Stomach (tissue), 4 donors: ENCODE data around the gene INSM2.

ENCODE experiments used
- EP300 ChIP-seq: sonication (generic); formaldehyde crosslinking; IDR thresholded peaks from one replicate; pipeline ENCODE4 v1.6.1; 2017; ENCODE audit warnings: antibody characterized with exemption
- POLR2A ChIP-seq, 4 donors: fragments of 450-650 bp; IDR thresholded peaks; one replicate each; pipeline ENCODE4 v1.6.1; 2016; ENCODE audit warnings: antibody characterized with exemption in 4 of 4, control low read depth in 2 of 4, mild to moderate bottlenecking in 1 of 4, moderate library complexity in 1 of 4
- POLR2AphosphoS5 ChIP-seq, 3 donors: sonication (generic); formaldehyde crosslinking; IDR thresholded peaks; one replicate each; pipeline ENCODE4 v1.6.1; 2016; ENCODE audit warnings: antibody characterized with exemption in 3 of 3
- TF ChIP-seq, protein P1 (sequence below), 7 experiments: fragments of 450-650 bp in 4 of 7; fragments of 200-600 bp in 3 of 7; sonication (generic) in 3 of 7; IDR thresholded peaks; one replicate each; pipeline ENCODE4 v1.5.1; 2016 to 2019; ENCODE audit warnings: antibody characterized with exemption in 7 of 7, control low read depth in 2 of 7, mild to moderate bottlenecking in 1 of 7

DNA sequence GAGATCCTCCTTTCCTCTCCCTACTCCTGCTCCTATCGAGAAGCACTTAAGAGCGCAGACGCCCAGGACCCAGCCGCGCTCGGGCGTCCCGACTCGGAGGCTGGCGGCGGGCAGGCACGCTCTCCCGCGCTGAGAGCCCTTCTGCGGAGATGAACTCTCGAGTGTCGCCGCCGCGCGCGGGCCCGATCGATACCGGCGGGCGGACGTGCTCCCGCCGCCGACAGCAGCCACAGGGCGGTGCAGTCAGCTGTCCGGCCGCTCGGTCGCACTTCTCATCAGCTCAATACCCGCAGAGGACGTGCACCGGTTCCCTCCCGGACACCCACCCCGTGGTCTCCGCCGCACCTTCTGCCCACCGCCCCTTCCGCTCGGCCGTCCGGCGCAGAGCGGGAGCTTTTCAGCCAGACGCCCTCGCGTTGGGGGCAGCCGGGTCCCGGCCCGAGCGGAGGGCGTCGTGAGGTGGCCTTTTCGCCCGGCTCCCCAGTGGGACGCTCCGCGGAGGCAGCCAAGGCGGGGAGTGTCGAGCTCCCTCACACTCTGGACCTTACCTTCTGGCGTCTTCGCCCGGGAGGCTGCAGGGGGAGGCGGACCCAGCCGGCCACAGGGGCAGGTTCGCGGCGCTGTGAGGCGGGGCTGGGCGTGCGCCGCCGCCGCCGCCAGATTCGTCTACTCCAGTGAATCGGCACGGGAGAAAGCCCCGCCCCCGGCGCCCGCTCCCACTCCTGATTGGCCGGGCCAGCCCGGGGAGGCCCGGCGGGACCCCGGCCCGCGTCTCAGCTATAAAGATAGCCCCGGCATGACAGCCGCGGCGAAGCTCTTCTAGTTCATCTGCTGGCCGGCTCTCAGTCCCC, at the start of gene INSM2:
- TF ChIP-seq, protein P1, sequence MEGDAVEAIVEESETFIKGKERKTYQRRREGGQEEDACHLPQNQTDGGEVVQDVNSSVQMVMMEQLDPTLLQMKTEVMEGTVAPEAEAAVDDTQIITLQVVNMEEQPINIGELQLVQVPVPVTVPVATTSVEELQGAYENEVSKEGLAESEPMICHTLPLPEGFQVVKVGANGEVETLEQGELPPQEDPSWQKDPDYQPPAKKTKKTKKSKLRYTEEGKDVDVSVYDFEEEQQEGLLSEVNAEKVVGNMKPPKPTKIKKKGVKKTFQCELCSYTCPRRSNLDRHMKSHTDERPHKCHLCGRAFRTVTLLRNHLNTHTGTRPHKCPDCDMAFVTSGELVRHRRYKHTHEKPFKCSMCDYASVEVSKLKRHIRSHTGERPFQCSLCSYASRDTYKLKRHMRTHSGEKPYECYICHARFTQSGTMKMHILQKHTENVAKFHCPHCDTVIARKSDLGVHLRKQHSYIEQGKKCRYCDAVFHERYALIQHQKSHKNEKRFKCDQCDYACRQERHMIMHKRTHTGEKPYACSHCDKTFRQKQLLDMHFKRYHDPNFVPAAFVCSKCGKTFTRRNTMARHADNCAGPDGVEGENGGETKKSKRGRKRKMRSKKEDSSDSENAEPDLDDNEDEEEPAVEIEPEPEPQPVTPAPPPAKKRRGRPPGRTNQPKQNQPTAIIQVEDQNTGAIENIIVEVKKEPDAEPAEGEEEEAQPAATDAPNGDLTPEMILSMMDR (IDR thresholded peaks at IDR 0.05), result no peak
- TF ChIP-seq POLR2A (IDR thresholded peaks at IDR 0.05) (no peak), EP300 (no peak), POLR2AphosphoS5 (IDR thresholded peaks at IDR 0.05) (no peak)
